H1 (cell line): ENCODE results near the gene FAM209A. TPM values are rescaled to one million over a fixed set of nuclear protein-coding genes. Genes with fewer than 3 reads are reported as not detected.

Source experiments
- ASH2L ChIP-seq: fragments of 200-600, 300-600 bp; sonication (generic); IDR thresholded peaks from one replicate; pipeline ENCODE4 v1.7.1; 2017; ENCODE audit warnings: low read length
- BRCA1 ChIP-seq: IDR thresholded peaks from 2 replicates; pipeline ENCODE4 v1.6.1; 2012; ENCODE audit warnings: low read depth, low read length, improper control_type of control experiment
- CHD2 ChIP-seq: IDR thresholded peaks from 2 replicates; pipeline ENCODE4 v1.6.1; 2012; ENCODE audit warnings: low read length, improper control_type of control experiment
- HDAC2 ChIP-seq, 2 experiments: fragments of 300-600 bp in 1 of 2; sonication (generic) in 1 of 2; IDR thresholded peaks; 2 replicates each; pipeline ENCODE4 v1.6.1; 2011 to 2012; ENCODE audit warnings: low read depth in 2 of 2, low read length in 2 of 2, mild to moderate bottlenecking in 2 of 2, moderate library complexity in 2 of 2, borderline replicate concordance in 1 of 2, inconsistent platforms in 1 of 2
- SIN3A ChIP-seq, 2 experiments: IDR thresholded peaks in 1 of 2; conservative IDR thresholded peaks in 1 of 2; 2 replicates each; pipeline ENCODE4 v1.6.1; 2011 to 2012; ENCODE audit warnings: low read length in 2 of 2, improper control_type of control experiment in 1 of 2, low read depth in 1 of 2, mild to moderate bottlenecking in 1 of 2
- SIX5 ChIP-seq: IDR thresholded peaks from 2 replicates; pipeline ENCODE4 v1.6.1; 2011; ENCODE audit warnings: mild to moderate bottlenecking, low read depth, low read length
- SP1 ChIP-seq: IDR thresholded peaks from 2 replicates; pipeline ENCODE4 v1.6.1; 2011; ENCODE audit warnings: low read depth, low read length
- SP4 ChIP-seq: IDR thresholded peaks from 2 replicates; pipeline ENCODE4 v1.6.1; 2012; ENCODE audit warnings: low read length, inconsistent platforms
- YY1 ChIP-seq: IDR thresholded peaks from 2 replicates; pipeline ENCODE4 v1.6.1; 2011; ENCODE audit warnings: low read depth, mild to moderate bottlenecking, low read length
- polyA plus RNA-seq, 7 experiments: library from polyadenylated mRNA; depleted of rRNA in 3 of 7; stranded (reverse) in 5 of 7; unstranded in 2 of 7; fragments of >200 nt in 5 of 7; fragments of 200-250 nt in 2 of 7; gene quantifications; 1 replicate in 5 of 7; 2 replicates in 1 of 7; 4 replicates in 1 of 7; pipeline versions ENCODE4 v1.2.1 to v1.2.3, GENCODE V29; 2011 to 2013; ENCODE audit warnings: missing spikeins in 2 of 7, mixed read lengths in 2 of 7
- total RNA-seq: library from RNA; stranded (reverse); fragmentation: NEBNext Ultra II Directional; extraction: Animal tissue kit (Norgen Biotek cat#: 25700); gene quantifications from 2 replicates; pipeline ENCODE4 v1.2.1, GENCODE V29; 2021
- TF ChIP-seq, protein P1 (sequence below): fragments of 300-600 bp; sonication (generic); IDR thresholded peaks from 2 replicates; pipeline ENCODE4 v1.7.1; 2012; ENCODE audit warnings: low read length, moderate library complexity, mild to moderate bottlenecking, inconsistent platforms; ENCODE audit not compliant: insufficient replicate concordance
- TF ChIP-seq, protein P2 (sequence below): IDR thresholded peaks from 2 replicates; pipeline ENCODE4 v1.6.1; 2012; ENCODE audit warnings: inconsistent platforms

FAM209A gene
- total and polyA plus RNA-seq, 2 of the 8 experiments (the other 6 are each of a cell fraction or from before 2014, with no cell fraction given): 0.15 TPM; not detected in 1

DNA sequence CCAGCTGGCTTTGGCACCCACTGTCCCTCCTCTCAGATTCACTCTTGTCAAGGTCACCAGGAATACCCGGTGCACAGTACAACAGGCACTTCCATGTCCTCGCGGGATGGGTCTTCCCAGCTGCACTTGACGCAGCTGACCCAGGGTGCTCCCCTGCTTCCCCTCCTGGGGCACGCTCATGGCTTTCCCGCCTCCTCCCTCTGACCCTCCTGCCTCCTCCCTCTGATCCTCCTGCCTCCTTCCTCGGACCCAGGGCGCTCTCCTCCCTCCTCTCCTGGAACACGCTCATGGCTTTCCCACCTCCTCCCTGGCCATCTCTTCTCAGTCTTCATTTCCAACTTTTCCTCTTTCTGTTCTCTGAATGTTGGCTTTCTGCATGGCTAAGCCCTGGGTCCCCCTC lies 50.6 kb downstream of the FAM209A start (continued):
- TF ChIP-seq, protein P1, sequence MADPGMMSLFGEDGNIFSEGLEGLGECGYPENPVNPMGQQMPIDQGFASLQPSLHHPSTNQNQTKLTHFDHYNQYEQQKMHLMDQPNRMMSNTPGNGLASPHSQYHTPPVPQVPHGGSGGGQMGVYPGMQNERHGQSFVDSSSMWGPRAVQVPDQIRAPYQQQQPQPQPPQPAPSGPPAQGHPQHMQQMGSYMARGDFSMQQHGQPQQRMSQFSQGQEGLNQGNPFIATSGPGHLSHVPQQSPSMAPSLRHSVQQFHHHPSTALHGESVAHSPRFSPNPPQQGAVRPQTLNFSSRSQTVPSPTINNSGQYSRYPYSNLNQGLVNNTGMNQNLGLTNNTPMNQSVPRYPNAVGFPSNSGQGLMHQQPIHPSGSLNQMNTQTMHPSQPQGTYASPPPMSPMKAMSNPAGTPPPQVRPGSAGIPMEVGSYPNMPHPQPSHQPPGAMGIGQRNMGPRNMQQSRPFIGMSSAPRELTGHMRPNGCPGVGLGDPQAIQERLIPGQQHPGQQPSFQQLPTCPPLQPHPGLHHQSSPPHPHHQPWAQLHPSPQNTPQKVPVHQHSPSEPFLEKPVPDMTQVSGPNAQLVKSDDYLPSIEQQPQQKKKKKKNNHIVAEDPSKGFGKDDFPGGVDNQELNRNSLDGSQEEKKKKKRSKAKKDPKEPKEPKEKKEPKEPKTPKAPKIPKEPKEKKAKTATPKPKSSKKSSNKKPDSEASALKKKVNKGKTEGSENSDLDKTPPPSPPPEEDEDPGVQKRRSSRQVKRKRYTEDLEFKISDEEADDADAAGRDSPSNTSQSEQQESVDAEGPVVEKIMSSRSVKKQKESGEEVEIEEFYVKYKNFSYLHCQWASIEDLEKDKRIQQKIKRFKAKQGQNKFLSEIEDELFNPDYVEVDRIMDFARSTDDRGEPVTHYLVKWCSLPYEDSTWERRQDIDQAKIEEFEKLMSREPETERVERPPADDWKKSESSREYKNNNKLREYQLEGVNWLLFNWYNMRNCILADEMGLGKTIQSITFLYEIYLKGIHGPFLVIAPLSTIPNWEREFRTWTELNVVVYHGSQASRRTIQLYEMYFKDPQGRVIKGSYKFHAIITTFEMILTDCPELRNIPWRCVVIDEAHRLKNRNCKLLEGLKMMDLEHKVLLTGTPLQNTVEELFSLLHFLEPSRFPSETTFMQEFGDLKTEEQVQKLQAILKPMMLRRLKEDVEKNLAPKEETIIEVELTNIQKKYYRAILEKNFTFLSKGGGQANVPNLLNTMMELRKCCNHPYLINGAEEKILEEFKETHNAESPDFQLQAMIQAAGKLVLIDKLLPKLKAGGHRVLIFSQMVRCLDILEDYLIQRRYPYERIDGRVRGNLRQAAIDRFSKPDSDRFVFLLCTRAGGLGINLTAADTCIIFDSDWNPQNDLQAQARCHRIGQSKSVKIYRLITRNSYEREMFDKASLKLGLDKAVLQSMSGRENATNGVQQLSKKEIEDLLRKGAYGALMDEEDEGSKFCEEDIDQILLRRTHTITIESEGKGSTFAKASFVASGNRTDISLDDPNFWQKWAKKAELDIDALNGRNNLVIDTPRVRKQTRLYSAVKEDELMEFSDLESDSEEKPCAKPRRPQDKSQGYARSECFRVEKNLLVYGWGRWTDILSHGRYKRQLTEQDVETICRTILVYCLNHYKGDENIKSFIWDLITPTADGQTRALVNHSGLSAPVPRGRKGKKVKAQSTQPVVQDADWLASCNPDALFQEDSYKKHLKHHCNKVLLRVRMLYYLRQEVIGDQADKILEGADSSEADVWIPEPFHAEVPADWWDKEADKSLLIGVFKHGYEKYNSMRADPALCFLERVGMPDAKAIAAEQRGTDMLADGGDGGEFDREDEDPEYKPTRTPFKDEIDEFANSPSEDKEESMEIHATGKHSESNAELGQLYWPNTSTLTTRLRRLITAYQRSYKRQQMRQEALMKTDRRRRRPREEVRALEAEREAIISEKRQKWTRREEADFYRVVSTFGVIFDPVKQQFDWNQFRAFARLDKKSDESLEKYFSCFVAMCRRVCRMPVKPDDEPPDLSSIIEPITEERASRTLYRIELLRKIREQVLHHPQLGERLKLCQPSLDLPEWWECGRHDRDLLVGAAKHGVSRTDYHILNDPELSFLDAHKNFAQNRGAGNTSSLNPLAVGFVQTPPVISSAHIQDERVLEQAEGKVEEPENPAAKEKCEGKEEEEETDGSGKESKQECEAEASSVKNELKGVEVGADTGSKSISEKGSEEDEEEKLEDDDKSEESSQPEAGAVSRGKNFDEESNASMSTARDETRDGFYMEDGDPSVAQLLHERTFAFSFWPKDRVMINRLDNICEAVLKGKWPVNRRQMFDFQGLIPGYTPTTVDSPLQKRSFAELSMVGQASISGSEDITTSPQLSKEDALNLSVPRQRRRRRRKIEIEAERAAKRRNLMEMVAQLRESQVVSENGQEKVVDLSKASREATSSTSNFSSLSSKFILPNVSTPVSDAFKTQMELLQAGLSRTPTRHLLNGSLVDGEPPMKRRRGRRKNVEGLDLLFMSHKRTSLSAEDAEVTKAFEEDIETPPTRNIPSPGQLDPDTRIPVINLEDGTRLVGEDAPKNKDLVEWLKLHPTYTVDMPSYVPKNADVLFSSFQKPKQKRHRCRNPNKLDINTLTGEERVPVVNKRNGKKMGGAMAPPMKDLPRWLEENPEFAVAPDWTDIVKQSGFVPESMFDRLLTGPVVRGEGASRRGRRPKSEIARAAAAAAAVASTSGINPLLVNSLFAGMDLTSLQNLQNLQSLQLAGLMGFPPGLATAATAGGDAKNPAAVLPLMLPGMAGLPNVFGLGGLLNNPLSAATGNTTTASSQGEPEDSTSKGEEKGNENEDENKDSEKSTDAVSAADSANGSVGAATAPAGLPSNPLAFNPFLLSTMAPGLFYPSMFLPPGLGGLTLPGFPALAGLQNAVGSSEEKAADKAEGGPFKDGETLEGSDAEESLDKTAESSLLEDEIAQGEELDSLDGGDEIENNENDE: no peak
- no peak for TF ChIP-seq SP4
- no peak for TF ChIP-seq SIN3A (conservative IDR thresholded peaks at IDR 0.05 in 1 of 2, IDR thresholded peaks at IDR 0.05 in 1 of 2; ENCODE audit: low read depth in 1 of 2, low read length in 2 of 2)
- TF ChIP-seq YY1: no peak
- TF ChIP-seq SP1: no peak
- no peak for TF ChIP-seq HDAC2 (IDR thresholded peaks at IDR 0.05; ENCODE audit: borderline replicate concordance in 1 of 2, low read depth in 2 of 2, low read length in 2 of 2)
- TF ChIP-seq BRCA1: no peak
- TF ChIP-seq SIX5: no peak
- TF ChIP-seq, protein P2, sequence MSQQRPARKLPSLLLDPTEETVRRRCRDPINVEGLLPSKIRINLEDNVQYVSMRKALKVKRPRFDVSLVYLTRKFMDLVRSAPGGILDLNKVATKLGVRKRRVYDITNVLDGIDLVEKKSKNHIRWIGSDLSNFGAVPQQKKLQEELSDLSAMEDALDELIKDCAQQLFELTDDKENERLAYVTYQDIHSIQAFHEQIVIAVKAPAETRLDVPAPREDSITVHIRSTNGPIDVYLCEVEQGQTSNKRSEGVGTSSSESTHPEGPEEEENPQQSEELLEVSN: no peak
- no peak for TF ChIP-seq ASH2L
- no peak for TF ChIP-seq CHD2
